HG03575 (cell line): ENCODE data around the gene SEMA5B.

ENCODE experiments used
- ATAC-seq: cut with Tn5 transposase; IDR thresholded peaks from one replicate; pipeline ENCODE4 v1.9.1; 2021; ENCODE audit not compliant: unreplicated experiment, insufficient number of reproducible peaks, low FRiP score; ENCODE audit errors: extremely low read depth

The SEMA5B gene

DNA sequence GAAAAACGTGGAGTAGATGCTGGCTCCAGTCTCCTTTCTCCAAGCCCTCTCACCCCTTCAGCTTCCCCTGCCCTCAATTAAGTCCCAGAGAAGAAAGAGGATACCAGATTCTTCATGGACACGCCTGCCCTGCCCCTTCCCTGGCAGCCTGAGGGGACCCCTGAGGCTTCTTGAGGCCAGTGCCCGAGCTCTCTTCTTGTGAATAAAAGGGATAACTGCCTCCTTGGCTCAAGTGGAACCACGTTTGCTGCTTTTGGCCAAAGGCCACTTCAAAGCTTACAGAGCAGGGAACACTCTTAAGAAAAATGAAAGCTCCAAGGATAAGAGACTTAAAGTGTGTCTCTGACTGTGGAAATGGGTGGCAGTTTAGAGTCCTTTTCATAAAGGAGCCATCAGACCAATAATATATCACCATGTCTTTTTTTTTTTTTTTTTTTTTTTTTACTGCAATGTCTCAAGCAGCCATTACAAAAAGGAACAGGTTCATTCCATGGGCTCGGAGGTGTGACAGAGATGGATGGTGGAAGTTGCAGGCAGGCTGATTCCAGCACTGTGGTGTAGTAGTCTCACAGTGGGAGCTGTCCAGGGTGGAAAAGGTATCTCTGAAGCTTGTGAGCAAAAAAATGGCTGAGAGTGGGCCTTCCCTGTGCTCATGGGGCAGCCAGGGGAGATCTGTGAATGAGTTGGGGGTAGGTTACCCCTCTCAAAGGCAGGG is 108.8 kb downstream of the SEMA5B start:
- ATAC-seq: no peak

DNA sequence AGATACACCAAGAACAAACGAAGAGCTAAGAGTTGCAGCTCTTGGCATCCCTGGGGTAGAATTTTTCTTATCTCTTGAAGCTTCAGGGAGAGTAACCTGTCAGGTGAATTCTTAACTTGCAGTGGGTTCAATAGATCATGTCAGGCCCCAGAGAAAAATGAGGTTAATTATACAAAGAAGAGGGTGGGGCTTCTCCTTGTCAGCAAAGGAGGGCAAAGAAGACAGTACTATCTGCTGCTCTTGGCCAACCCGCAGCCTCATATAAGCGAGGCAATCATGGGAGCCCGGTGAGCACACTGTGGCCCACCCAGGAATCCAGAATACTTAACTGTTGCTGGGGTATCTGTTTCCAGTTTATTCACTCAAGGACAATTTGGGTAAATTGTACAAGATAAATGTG is 110.2 kb downstream of the SEMA5B start:
- ATAC-seq: no peak

DNA sequence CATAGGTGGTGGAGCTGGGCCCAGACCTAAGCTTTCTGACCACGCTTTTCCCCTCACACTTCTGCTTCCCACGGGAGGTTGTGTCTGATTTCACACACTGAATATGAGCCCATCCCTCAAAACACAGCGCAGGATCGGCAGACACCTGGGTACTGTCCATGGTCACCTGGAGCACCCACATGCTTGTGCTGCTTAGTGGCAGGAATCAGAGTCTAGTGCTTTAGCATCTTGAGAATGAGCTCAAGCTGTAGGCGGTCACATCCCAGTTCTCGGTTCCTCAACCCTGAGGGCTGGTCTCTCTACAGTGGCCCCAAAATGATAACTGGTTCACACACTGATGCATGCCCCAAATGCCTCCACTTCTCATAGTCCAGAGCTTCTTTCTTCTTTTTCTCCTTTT is 111.0 kb downstream of the SEMA5B start:
- ATAC-seq: no peak

DNA sequence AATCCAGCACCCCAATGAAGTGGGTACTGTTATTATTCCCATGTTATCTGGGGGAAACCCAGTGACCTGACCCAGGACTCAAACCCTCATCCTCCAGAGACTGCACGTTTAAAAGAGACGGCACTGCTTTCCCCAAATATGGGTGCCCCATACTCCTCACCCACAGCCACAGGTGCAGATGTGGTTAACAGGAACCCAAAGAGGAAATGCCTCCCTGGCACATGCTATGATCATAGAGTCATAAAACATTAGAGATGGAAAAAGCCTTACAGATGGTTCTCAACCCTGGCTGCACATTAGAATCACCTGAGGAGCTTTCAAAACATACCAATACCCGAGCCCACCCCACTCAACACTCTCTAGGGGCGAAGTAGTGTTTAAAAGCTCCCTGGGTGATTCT is 111.5 kb downstream of the SEMA5B start:
- ATAC-seq: no peak

DNA sequence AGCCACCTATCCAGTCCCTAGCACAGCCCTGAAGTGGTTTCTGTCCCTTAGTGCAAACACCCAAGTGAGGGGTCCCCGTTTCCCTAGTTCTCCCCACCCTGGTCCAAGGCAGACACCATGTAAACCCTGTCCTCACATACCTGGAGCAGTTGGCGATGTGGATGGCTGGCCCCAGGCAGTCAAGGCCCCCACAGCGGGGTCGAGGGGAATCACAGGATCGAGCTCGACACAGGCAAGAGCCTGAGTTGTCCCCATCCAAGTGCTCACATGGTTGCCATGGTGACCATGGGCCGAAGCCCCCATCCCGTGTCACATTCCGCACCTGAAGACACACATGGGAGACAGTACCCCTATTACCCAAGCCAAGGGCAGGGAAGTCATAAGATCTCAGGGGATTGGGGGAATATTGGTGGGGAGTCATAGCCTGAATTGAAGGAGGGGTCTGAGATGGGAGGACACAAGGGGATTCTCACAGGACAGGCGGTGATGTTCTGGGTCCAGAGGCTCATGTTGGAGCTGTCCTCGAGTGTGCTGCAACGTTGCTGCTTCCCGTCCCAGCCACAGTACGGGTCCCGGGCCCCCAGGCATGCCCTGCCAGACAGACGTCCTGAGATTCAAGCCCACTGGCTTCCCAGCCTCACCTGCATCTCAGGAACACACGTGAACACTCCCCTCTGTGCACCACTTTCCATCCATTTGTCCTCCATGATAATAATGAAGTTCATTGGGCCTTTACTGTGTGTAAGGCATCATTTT is 112.1 kb downstream of the SEMA5B start:
- ATAC-seq: no peak

DNA sequence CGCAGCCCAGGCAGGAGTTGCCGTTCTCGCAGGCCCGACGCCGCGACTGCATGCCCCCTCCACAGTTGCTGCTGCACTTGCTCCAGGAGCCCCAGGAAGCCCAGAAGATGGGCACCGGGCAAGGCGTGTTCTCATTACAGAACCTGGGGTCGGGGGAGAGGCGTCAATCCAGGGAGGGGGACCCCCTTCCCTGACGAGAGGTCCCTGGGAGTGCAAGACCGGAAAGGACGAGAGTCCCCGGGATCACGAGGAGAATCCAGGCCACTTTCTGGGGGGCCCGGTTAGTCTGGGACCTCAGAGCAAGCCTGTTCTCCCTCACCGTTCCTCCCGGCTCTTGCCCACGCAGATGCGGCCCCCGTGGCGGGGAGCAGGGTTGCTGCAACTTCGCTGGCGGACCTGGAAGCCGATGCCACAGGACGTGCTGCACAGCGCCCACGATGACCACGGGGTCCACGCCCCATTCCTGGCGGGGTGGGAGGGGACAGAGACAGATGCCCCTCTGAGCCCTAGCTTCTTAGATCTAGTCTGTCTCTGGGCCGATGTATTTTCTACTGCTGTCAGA is 113.9 kb downstream of the SEMA5B start:
- ATAC-seq: no peak

DNA sequence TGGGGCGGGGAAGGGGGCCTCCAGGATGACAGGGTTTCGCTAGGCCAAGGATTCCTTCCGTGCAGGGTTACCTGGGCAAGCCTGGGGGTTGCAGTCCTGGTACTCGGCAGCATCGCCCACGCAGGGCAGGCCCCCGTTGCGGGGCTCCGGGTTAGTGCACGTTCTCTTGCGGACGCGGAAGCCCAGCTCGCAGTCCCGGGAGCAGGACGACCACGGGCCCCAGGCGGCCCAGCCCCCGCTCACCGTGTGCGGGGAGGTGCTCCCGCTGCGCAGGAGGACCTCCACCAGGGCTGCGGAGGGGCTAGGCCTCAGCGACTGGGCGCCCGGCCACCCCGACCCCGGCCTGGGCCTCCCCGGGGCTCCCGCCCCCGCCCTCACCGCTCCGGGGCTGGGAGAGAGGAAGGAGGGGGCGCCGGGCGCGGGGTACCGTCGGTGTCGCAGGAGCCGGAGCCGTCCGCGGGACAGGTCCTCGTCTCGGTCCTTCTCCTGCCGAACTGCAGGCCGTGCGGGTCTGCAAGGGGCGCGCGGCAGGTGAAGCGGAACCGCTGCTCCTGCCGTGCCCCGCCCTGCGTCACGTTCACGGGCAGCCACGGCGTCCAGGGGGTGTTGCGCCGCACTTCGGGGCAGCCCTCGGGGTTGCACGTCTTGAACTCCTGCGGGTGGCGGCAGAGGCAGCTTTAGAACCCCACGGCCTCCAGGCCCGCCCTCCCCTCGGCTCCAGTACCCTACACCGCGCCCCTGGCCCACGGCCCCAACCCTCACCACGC is 114.6 kb downstream of the SEMA5B start:
- ATAC-seq: no peak

DNA sequence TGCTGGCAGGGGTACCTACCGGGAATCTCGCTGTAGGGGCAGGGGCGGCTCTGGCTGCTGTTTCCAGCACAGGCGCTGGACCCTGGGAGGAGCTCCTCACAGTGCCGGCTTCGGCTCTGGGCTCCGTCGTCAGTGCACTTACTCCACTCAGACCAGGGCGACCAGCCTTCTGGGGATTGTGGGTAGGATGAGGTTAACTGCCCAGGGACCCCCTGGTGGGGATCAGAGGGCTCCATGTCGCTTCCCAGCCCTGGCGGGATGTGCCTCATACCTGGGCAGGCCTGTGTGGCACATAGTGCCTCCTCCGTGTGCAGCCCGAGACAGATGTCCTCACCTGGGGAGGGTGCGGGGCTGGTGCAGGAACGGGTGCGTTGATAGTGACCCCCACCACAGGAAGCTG is 115.7 kb downstream of the SEMA5B start:
- ATAC-seq: no peak

DNA sequence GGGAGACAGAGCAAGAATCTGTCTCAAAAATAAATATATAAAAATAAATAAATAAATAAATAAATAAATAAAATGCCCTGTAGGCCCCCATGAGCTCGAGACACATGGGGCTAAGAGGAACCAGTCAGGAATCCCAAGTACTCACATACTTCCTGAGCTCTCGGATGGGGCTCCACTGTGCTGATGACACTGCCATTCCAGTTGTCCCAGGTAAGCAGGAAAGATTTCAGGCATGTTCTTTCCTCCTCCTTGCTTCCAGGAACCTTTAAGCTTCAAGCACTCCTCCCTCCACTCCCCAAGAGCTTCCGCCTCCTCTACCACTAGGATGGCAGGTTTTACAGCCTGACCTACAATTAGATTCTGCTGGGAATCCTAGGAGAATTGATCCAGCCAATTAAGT is 119.3 kb downstream of the SEMA5B start:
- no peak for ATAC-seq

DNA sequence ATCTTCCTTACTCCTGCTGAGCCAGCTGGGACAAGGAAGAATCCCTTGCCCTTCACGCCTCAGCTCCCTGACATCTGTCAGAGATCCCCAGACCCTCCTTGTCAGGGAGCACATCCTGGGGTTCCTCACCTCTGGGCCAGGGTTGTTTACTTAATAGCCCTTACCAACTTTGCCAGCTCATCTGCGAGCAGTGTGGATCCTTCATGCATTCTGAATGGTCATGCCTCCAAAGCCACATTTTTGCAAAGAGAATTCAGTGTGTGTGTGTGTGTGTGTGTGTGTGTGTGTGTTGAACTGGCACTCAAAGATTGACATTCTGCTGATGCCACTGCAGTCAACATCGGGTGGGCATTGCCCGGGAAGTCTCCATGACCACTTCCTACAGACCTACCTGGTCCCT is 120.1 kb downstream of the SEMA5B start:
- ATAC-seq: no peak

DNA sequence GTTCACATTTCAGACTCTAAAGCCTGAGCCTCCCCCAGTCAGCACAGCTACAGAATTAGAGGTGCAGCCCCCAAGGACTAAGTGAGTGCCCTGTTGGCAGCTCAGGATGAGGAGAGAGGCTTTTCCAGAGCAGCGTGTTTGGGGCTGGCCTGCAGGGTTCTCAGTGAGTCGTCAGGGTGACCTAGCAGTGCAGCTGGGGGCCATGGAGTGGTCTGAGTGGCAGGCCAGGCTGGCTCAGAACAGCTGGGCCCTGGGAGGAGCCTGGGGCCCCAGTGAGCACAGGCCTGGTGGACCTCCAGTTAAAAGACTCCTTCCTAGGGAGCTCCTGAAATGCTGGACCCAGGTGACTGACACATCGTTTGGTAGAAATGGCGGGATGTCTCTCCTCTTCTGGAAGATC is 124.4 kb downstream of the SEMA5B start:
- ATAC-seq: no peak

DNA sequence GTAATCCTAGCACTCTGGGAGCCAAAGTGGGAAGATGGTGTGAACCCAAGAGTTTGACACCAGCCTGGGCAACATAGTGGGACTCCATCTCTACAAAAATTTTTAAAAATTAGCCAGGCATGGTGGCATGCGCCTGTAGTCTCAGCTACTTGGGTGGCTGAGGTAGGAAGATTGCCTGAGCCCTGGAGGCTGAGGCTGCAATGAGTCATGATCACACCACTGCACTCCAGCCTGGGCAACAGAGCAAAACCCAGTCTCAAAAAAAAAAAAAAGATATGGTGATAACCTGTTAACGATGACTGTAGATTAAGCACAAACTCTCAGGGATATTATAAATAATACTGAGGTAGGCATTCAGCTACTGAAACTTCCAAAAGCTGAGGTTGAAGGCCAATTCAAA is 125.2 kb downstream of the SEMA5B start:
- no peak for ATAC-seq

DNA sequence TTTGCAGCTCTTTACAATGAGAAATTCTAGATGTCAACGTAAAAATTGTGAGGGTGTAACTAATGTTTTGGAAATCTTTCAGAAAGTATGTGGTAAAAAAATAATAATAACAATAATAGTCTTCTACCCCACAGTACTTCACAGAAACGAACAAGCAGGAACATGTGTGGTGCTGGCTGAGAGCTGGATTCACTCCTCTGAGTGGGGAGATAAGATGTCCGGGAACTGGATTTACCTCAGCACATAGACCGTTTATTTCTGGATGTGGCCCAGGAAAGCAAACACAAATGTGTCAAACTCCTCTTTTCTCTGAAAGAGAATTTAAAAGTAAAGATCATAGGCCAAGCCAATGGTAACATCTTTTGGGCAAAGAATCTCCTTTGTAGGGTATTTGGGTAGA is 129.3 kb downstream of the SEMA5B start:
- no peak for ATAC-seq

DNA sequence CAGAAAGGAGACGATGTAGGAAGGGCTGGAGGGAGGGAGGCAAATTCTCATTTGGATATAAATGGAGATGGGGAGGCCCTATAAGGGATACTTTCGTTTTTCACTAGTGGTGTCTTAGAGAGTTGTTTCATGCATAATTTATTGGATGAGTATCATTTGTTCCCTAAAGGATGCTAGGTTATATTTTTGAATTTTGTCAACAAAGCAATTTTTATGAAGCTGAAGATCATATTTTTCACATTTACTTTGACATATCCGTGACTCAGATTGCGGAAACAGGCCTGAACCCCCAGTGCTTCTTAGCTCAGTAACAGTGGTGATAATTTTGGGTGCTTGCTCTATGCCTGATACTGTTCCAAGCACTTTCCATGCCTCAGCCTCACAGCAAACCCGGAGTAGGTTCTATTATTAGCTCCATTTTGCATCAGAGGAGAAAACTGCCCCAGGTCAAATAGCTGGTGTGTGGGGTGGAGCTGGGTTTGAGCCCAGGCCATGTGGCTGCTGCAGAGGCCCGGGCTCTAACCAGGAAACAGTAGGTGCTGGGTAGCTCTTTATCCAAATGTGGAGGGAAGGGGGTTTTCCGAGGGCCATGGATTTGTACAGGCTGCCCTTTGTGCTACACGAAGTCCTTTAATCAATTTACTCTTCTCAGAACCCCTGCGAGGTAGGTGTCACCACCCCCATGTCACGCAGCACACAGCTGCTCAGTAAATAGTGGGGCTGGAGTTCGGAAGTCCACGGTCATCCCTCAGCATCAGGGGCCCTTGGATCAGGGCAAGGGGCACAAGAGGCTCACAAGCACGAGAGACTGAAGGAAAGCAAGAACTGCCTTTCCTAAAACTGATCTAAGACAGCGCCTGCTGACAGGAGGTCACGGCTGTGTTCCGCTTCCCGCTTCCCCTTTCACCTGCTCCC is 133.6 kb downstream of the SEMA5B start:
- ATAC-seq: no peak

DNA sequence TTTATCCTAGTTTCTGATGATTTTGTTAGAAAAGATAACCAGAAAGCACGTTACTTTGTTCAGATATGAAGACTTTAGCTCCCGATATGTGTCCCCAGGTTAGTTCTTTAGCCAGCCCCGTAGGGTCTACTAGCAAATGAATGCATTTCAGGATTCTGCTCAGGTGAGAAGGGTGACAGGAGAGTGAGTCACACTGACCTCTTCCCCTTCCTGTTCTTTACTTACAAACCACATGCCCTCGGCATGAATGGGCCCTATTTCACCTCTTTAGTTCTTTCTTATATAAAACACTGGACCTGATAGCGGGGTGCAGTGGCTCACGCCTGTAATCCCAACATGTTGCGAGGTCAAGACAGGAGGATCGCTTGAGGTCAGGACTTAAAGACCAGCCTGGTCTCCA is 134.3 kb downstream of the SEMA5B start:
- no peak for ATAC-seq

DNA sequence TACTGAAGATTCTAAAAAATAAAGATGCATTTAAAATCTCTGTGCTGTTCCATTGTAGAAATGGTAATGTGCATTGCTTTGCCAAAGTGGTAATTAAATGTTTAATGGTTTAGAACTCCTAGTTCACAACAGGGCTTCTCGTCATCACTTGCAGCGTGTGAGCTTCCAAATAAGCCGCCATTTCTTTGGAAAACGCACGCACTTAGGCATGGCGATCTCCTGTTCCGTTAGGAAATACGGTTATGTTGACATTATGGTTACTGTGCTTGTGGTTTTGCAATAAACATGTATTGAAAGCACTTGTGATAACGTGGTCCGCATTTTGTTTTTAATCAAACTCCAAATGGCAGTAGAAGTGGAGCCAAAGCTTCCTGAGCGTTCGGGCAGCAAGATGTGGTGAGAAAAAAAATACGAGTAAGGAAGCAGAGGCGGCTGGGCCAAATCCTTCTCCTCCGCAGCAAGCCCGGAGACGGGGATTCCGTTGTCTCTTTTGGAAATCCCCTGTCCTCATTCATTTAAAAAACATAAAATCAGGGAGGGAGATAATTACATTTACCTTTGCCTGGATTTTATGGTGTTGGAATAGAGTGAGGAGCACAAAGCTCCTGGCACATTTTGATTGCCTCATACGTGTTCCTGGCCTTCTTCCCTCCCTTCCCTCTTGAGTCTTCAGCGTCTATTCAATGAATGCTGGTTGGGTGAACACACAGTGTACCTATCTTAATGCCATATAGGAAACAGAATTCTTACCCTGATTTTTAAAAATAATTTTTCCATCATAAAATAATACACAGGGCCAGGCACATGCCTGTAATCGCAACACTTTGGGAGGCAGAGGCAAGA is 135.2 kb downstream of the SEMA5B start:
- ATAC-seq: no peak

DNA sequence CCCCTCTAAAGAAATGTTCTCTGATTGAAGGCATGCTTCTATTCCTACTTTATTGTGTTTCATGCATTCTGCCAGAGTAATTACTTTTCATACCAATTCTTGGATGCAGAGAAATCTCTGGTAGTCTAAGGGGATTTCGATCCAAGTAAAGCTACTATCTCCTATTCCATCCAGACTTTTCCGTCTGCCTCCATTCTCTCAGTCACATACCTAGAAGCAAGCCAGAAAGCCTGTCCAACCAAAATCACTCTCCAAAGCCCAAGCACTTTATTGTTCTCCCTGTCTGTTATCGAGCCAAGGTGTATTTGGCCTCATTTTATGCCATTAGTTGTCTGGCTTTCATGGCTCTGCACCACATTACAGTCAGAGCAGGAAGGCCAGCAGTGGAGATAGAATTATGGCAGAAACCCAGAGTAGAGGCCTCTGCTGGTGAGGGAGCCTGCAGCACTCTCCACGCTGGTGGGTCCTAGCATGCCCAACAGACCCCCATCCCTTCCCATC is 136.8 kb downstream of the SEMA5B start:
- no peak for ATAC-seq
